Measurements from ENCODE around the gene AAR2. TPM values are rescaled to one million over a fixed set of nuclear protein-coding genes. Genes with fewer than 3 reads are reported as not detected.

The AAR2 gene
- total RNA-seq, 4 donors from 2014 or later, result 18.7 to 25.5 (median 24.1) TPM

DNA sequence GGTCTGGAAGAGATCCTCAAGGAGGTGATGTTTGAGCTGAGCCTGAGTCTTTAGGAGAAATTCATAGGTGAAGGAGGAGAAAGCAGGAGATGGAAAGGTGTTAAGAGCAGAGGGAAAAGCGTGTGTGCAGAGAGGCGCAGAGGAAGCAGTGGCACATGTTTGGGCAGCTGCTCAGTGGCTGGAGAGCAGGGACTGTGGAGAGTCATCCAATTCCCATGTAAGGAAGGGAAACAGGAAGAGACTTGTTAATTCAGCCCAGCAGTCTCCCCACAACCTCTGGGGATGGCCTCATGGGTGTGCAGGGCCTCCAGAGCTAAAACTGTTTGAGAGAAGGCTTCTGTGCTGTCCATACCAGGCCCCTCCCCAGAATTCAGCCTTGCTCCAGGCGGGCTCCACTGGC lies 16.2 kb downstream of the AAR2 start:
- no peak for DNase-seq
- H3K4me1 ChIP-seq, result no peaks in the 10 kb centered on the region
- in situ Hi-C loops (cut with MboI; ENCODE audit: low pct_ligation_motif_present in 1 of 4, low pct_unique_long_range_greater_than_20kb in 1 of 4, low sequenced_read_pairs in 3 of 4), result no loop called here
- no peaks in the 10 kb centered on the region for H3K27me3 ChIP-seq
- WGBS, 2 donors (ENCODE audit: low coverage in 1 of 2), result 99 to 100% methylated on average over 2 to 3 of the region's 3 CpGs
- H3K27ac ChIP-seq, result no peak overlapping the region
- no peaks in the 10 kb centered on the region for H3K9me3 ChIP-seq
- TF ChIP-seq EP300 (IDR thresholded peaks at IDR 0.05; ENCODE audit: low read depth) (no peak), POLR2A (IDR thresholded peaks at IDR 0.05) (no peak), POLR2AphosphoS5 (IDR thresholded peaks at IDR 0.05) (no peak)
- TF ChIP-seq, protein P1, sequence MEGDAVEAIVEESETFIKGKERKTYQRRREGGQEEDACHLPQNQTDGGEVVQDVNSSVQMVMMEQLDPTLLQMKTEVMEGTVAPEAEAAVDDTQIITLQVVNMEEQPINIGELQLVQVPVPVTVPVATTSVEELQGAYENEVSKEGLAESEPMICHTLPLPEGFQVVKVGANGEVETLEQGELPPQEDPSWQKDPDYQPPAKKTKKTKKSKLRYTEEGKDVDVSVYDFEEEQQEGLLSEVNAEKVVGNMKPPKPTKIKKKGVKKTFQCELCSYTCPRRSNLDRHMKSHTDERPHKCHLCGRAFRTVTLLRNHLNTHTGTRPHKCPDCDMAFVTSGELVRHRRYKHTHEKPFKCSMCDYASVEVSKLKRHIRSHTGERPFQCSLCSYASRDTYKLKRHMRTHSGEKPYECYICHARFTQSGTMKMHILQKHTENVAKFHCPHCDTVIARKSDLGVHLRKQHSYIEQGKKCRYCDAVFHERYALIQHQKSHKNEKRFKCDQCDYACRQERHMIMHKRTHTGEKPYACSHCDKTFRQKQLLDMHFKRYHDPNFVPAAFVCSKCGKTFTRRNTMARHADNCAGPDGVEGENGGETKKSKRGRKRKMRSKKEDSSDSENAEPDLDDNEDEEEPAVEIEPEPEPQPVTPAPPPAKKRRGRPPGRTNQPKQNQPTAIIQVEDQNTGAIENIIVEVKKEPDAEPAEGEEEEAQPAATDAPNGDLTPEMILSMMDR (IDR thresholded peaks at IDR 0.05), result no peak
- no peak overlapping the region for H3K4me3 ChIP-seq
- H3K36me3 ChIP-seq, result peaks cover 0 to 32% (median 14%) of the 10 kb centered on the region in 4 donors
- intact Hi-C loops (cut with DNase I; ENCODE audit: low total_unique reads), result no loop called here

DNA sequence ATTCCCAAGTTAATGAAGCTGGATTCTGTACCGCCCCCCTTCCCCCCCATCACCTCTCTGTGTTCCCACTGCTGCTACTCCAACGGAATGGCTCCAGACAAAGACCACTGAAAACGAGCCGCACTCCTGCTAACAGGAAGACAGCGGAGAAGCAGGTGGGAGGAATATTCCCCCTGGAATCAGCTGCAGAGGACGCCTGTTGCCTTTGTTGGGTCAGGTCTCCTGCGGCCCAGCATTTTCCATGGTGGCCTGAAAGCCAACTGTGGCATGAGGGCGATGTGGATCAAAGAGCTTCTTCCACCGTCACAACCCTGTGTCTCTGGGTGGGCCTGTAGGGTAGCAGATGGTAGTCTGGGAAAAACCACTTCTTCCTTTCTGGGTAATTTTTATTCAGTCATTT lies 16.8 kb downstream of the AAR2 start:
- H3K36me3 ChIP-seq, result peaks cover 0 to 27% (median 13%) of the 10 kb centered on the region in 4 donors
- 80 to 96% methylated on average over 1 to 9 of the region's 9 CpGs for WGBS, 2 donors (ENCODE audit: low coverage in 1 of 2)

DNA sequence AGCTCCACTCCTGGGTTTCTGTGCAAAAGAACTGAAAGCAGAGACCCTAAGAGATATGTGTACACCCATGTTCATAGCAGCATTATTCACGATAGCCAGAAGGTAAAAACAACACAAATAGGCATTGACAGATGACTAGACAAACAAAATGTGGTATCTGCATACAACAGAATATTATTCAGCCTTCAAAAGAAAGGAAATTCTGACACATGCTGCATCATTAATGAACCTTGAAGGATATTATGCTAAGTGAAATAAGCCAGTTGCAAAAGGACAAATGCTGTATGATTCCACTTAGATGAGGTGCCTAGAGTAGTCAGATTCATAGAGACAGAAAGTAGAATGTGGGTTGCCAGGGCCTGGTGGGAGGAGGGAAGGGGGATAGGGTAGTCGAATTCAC lies 17.8 kb downstream of the AAR2 start:
- H3K4me3 ChIP-seq, result no peak overlapping the region
- no peaks in the 10 kb centered on the region for H3K4me1 ChIP-seq
- H3K27ac ChIP-seq, result no peak overlapping the region
- H3K36me3 ChIP-seq, result peaks cover 0 to 21% (median 9%) of the 10 kb centered on the region in 4 donors
- H3K9me3 ChIP-seq, result no peaks in the 10 kb centered on the region
- intact Hi-C loops (cut with DNase I; ENCODE audit: low total_unique reads), result no loop called here
- TF ChIP-seq, protein P1 (IDR thresholded peaks at IDR 0.05), result no peak
- TF ChIP-seq POLR2AphosphoS5 (IDR thresholded peaks at IDR 0.05) (no peak), EP300 (IDR thresholded peaks at IDR 0.05; ENCODE audit: low read depth) (no peak), POLR2A (IDR thresholded peaks at IDR 0.05) (no peak)
- 67 to 81% methylated on average over 2 of the region's 2 CpGs for WGBS, 2 donors (ENCODE audit: low coverage in 1 of 2)
- H3K27me3 ChIP-seq, result no peaks in the 10 kb centered on the region
- in situ Hi-C loops (cut with MboI; ENCODE audit: low pct_ligation_motif_present in 1 of 4, low pct_unique_long_range_greater_than_20kb in 1 of 4, low sequenced_read_pairs in 3 of 4), result no loop called here
- no peak for DNase-seq

More for the DNA sequence above, 16.8 kb downstream of the AAR2 start:
- Histone ChIP-seq H3K27me3 (no peaks in the 10 kb centered on the region), H3K4me1 (no peaks in the 10 kb centered on the region), H3K27ac (no peak overlapping the region), H3K4me3 (no peak overlapping the region), H3K9me3 (no peaks in the 10 kb centered on the region)
- no peak for DNase-seq
- intact Hi-C loops (cut with DNase I; ENCODE audit: low total_unique reads) (no loop called here), in situ Hi-C loops (cut with MboI; ENCODE audit: low pct_ligation_motif_present in 1 of 4, low pct_unique_long_range_greater_than_20kb in 1 of 4, low sequenced_read_pairs in 3 of 4) (no loop called here)
- TF ChIP-seq EP300 (IDR thresholded peaks at IDR 0.05; ENCODE audit: low read depth) (no peak), POLR2A (IDR thresholded peaks at IDR 0.05) (no peak), POLR2AphosphoS5 (IDR thresholded peaks at IDR 0.05) (no peak)
- TF ChIP-seq, protein P1 (IDR thresholded peaks at IDR 0.05), result no peak

DNA sequence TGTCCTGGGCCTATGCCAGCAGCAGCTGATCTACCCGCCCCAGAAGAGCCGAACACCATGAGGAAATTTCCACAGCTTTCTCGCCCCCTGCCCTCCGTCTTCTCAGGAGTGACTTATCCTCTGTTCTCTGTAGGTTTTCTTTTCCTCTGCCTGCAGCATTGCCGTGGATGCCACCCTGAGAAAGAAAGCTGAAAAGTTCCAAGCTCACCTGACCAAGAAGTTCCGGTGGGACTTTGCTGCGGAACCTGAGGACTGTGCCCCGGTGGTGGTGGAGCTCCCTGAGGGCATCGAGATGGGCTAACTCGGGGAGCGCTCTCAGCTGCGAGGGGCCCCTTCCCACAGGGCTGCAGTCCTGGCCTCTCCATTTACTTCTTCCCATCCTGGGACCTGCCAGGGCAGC lies 19.2 kb downstream of the AAR2 start:
- no peaks in the 10 kb centered on the region for H3K27me3 ChIP-seq
- intact Hi-C loops (cut with DNase I; ENCODE audit: low total_unique reads), result no loop called here
- in situ Hi-C loops (cut with MboI; ENCODE audit: low pct_ligation_motif_present in 1 of 4, low pct_unique_long_range_greater_than_20kb in 1 of 4, low sequenced_read_pairs in 3 of 4), result no loop called here
- no peak overlapping the region for H3K27ac ChIP-seq
- peaks cover 0 to 12% (median 5%) of the 10 kb centered on the region in 4 donors for H3K36me3 ChIP-seq
- no peak overlapping the region for H3K4me3 ChIP-seq
- WGBS, 2 donors (ENCODE audit: low coverage in 1 of 2), result 96% methylated on average over 12 of the region's 12 CpGs; no CpG with 5 or more reads in 1 of the 2 donors
- no peaks in the 10 kb centered on the region for H3K4me1 ChIP-seq
- no peak for TF ChIP-seq EP300 (IDR thresholded peaks at IDR 0.05; ENCODE audit: low read depth)
- no peak for TF ChIP-seq POLR2A (IDR thresholded peaks at IDR 0.05)
- TF ChIP-seq, protein P1 (IDR thresholded peaks at IDR 0.05), result no peak
- TF ChIP-seq POLR2AphosphoS5 (IDR thresholded peaks at IDR 0.05), result no peak
- DNase-seq, result no peak
- H3K9me3 ChIP-seq, result no peaks in the 10 kb centered on the region

Data from transverse colon (tissue), 4 donors.